GM12865 (cell line): Measurements from ENCODE around the gene LGR4.

Experiments
- DNase-seq: peaks from one replicate; pipeline ENCODE4 v3.0.0; 2010; ENCODE audit warnings: low read depth
- H3K4me3 ChIP-seq: 2 replicates; pipeline ENCODE4 v1.5.1; 2011; ENCODE audit warnings: mild to moderate bottlenecking, low read depth, low read length, control low read depth
- TF ChIP-seq, protein P1 (sequence below): IDR thresholded peaks from 2 replicates; pipeline ENCODE4 v1.5.1; 2011; ENCODE audit warnings: low read length, control low read depth, low read depth, inconsistent platforms; ENCODE audit not compliant: insufficient read depth; ENCODE audit errors: missing control alignments

LGR4 gene

GRCh38 chr11:27421819-27422494 lies 50.6 kb downstream of the LGR4 start:
- no peak for DNase-seq
- no peak overlapping the region for H3K4me3 ChIP-seq
- TF ChIP-seq, protein P1, sequence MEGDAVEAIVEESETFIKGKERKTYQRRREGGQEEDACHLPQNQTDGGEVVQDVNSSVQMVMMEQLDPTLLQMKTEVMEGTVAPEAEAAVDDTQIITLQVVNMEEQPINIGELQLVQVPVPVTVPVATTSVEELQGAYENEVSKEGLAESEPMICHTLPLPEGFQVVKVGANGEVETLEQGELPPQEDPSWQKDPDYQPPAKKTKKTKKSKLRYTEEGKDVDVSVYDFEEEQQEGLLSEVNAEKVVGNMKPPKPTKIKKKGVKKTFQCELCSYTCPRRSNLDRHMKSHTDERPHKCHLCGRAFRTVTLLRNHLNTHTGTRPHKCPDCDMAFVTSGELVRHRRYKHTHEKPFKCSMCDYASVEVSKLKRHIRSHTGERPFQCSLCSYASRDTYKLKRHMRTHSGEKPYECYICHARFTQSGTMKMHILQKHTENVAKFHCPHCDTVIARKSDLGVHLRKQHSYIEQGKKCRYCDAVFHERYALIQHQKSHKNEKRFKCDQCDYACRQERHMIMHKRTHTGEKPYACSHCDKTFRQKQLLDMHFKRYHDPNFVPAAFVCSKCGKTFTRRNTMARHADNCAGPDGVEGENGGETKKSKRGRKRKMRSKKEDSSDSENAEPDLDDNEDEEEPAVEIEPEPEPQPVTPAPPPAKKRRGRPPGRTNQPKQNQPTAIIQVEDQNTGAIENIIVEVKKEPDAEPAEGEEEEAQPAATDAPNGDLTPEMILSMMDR = no peak

- H3K4me3 ChIP-seq = no peak overlapping the region
- TF ChIP-seq, protein P1 = no peak
- no peak for DNase-seq
Observed at GRCh38 chr11:27420722-27421572, 51.6 kb downstream of the LGR4 start.

DNA sequence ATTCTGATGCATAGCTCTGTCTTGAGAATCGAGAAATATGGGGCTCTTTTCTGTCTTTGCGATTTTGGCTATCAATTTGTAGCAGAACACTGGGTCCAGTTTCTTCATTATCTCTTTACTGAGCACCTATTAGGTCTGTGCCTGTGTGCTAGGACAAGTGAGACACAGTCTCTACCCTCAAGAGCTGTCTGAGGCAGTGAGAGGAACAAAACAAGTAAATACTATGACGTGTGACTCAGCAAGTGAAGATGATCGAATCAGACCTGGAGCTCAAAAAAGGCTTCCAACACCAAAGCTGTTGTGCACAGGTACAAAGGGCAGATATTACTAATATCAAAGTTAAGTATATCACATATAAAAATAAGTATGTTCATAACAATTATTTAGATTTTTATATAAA lies 52.4 kb downstream of the LGR4 start:
- no peak overlapping the region for H3K4me3 ChIP-seq
- TF ChIP-seq, protein P1 = no peak
- DNase-seq = no peak

DNA sequence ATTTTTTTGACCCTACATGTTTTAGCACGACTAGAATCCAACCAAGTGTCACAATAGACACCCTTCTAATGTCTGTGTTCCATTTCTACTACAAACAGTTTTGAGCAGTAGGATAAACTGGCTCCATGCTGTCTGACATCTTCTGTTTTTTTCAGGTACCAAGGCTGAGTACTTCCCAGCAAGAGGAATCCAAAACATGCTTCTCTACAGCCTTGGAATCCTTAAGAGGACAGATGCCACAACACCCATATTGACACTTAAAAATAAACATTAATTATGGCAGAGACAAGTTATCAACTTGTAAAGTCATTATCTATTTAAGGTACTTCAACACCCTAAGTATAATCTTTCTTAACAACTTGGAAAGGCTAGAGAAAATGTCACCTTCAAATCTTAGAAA lies 54.2 kb downstream of the LGR4 start:
- DNase-seq = no peak
- no peak overlapping the region for H3K4me3 ChIP-seq
- TF ChIP-seq, protein P1 = no peak

DNA sequence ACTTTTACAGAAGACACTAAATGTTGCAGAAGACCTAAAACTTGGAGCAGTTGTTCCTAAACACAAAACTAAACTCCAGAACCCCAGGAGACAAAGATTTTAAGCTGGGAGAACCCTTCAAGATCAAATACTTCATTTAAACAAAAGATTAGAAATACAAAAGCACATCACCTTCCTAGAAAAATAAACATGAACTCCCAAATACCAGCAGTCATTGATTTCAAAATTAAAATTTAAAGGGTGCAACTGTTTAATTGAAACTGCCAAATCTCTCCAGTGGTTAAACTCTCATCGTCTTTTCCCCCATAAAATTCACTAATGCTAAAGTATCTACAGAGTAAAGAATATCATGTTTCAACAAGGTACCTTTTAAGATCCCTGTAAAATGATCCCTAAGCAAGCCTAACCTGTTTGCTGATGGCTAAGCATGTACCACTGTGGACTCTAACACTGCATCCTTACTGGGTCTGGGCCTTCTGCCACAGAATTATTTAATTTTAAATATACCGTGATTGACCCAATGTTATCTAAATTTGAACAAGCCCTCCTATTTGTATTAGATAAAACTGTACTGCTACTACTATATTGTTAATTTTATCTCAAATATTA lies 55.9 kb downstream of the LGR4 start:
- TF ChIP-seq, protein P1 = no peak
- no peak for DNase-seq
- no peak overlapping the region for H3K4me3 ChIP-seq

DNA sequence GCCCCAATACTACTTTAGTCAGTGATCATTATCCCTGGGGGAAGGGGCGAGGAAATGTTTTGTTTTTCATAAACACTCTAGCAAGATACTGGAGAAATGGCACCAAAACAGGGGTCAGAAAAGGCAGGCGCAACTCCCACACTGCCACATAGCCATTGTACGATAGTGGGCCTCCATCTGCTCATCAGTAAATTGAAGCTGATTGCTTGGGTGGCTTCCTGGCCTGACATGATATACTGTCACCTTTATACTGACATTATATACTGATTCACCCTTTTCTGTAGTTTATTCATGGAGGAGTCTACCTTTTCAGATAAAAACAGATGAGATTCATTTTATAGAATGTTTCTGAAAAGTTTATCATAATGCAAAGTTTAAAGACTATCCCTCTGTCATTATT lies 57.9 kb downstream of the LGR4 start:
- H3K4me3 ChIP-seq = no peak overlapping the region
- TF ChIP-seq, protein P1 = no peak
- no peak for DNase-seq
